Measurements from ENCODE around the gene PPFIBP2.

PPFIBP2 gene

GRCh38 chr11:7677796-7678201 lies 164.0 kb downstream of the PPFIBP2 start:
- Histone ChIP-seq H3K27ac (ENCODE audit: poor library complexity, severe bottlenecking) (peak overlapping the region; percentile 48), H3K4me1 (ENCODE audit: insufficient read depth, poor library complexity, severe bottlenecking) (peaks cover 5% of the 10 kb centered on the region), H3K4me3 (ENCODE audit: severe bottlenecking) (no peak overlapping the region), H3K27me3 (ENCODE audit: insufficient read depth, poor library complexity, severe bottlenecking) (no peaks in the 10 kb centered on the region), H3K36me3 (ENCODE audit: low read depth) (no peaks in the 10 kb centered on the region), H3K9me3 (ENCODE audit: severe bottlenecking) (no peaks in the 10 kb centered on the region)
- ATAC-seq (ENCODE audit: low read depth): no peak
- no peak for DNase-seq (ENCODE audit: low spot score)
- TF ChIP-seq CTCF (IDR thresholded peaks at IDR 0.05; ENCODE audit: poor library complexity, severe bottlenecking): no peak

GRCh38 chr11:7683571-7683970 lies 169.8 kb downstream of the PPFIBP2 start:
- TF ChIP-seq CTCF (IDR thresholded peaks at IDR 0.05; ENCODE audit: poor library complexity, severe bottlenecking): no peak
- no peaks in the 10 kb centered on the region for H3K36me3 ChIP-seq (ENCODE audit: low read depth)
- ATAC-seq (ENCODE audit: low read depth): no peak
- no peak overlapping the region for H3K27ac ChIP-seq (ENCODE audit: poor library complexity, severe bottlenecking)
- no peaks in the 10 kb centered on the region for H3K27me3 ChIP-seq (ENCODE audit: insufficient read depth, poor library complexity, severe bottlenecking)
- H3K4me1 ChIP-seq (ENCODE audit: insufficient read depth, poor library complexity, severe bottlenecking): no peaks in the 10 kb centered on the region
- no peak for DNase-seq (ENCODE audit: low spot score)
- no peak overlapping the region for H3K4me3 ChIP-seq (ENCODE audit: severe bottlenecking)
- no peaks in the 10 kb centered on the region for H3K9me3 ChIP-seq (ENCODE audit: severe bottlenecking)

- TF ChIP-seq CTCF (IDR thresholded peaks at IDR 0.05; ENCODE audit: poor library complexity, severe bottlenecking): no peak
- no peak overlapping the region for H3K27ac ChIP-seq (ENCODE audit: poor library complexity, severe bottlenecking)
- no peak overlapping the region for H3K4me3 ChIP-seq (ENCODE audit: severe bottlenecking)
- H3K36me3 ChIP-seq (ENCODE audit: low read depth): no peaks in the 10 kb centered on the region
- DNase-seq (ENCODE audit: low spot score): no peak
- H3K9me3 ChIP-seq (ENCODE audit: severe bottlenecking): no peaks in the 10 kb centered on the region
- ATAC-seq (ENCODE audit: low read depth): no peak
- H3K27me3 ChIP-seq (ENCODE audit: insufficient read depth, poor library complexity, severe bottlenecking): no peaks in the 10 kb centered on the region
- no peaks in the 10 kb centered on the region for H3K4me1 ChIP-seq (ENCODE audit: insufficient read depth, poor library complexity, severe bottlenecking)
These were observed 173.0 kb downstream of the PPFIBP2 start for GRCh38 chr11:7686761-7687160.

- Histone ChIP-seq H3K27ac (ENCODE audit: poor library complexity, severe bottlenecking) (no peak overlapping the region), H3K27me3 (ENCODE audit: insufficient read depth, poor library complexity, severe bottlenecking) (no peaks in the 10 kb centered on the region), H3K36me3 (ENCODE audit: low read depth) (no peaks in the 10 kb centered on the region), H3K4me3 (ENCODE audit: severe bottlenecking) (no peak overlapping the region), H3K4me1 (ENCODE audit: insufficient read depth, poor library complexity, severe bottlenecking) (no peaks in the 10 kb centered on the region), H3K9me3 (ENCODE audit: severe bottlenecking) (no peaks in the 10 kb centered on the region)
- no peak for TF ChIP-seq CTCF (IDR thresholded peaks at IDR 0.05; ENCODE audit: poor library complexity, severe bottlenecking)
- DNase-seq (ENCODE audit: low spot score) (no peak), ATAC-seq (ENCODE audit: low read depth) (0 out of 3 replicates have a peak, but pooled peaks have one; percentile 40)
These were observed 173.6 kb downstream of the PPFIBP2 start for GRCh38 chr11:7687386-7687785.

GRCh38 chr11:7688238-7688826 lies 174.5 kb downstream of the PPFIBP2 start:
- TF ChIP-seq CTCF (IDR thresholded peaks at IDR 0.05; ENCODE audit: poor library complexity, severe bottlenecking): peak; percentile 86
- no peak for ATAC-seq (ENCODE audit: low read depth)
- Histone ChIP-seq H3K27ac (ENCODE audit: poor library complexity, severe bottlenecking) (no peak overlapping the region), H3K27me3 (ENCODE audit: insufficient read depth, poor library complexity, severe bottlenecking) (no peaks in the 10 kb centered on the region), H3K9me3 (ENCODE audit: severe bottlenecking) (no peaks in the 10 kb centered on the region), H3K4me3 (ENCODE audit: severe bottlenecking) (no peak overlapping the region), H3K4me1 (ENCODE audit: insufficient read depth, poor library complexity, severe bottlenecking) (no peaks in the 10 kb centered on the region), H3K36me3 (ENCODE audit: low read depth) (no peaks in the 10 kb centered on the region)
- DNase-seq (ENCODE audit: low spot score): no peak

All from RWPE2 (cell line).